ENCODE measurements around the gene CDH4.

Gene CDH4

DNA sequence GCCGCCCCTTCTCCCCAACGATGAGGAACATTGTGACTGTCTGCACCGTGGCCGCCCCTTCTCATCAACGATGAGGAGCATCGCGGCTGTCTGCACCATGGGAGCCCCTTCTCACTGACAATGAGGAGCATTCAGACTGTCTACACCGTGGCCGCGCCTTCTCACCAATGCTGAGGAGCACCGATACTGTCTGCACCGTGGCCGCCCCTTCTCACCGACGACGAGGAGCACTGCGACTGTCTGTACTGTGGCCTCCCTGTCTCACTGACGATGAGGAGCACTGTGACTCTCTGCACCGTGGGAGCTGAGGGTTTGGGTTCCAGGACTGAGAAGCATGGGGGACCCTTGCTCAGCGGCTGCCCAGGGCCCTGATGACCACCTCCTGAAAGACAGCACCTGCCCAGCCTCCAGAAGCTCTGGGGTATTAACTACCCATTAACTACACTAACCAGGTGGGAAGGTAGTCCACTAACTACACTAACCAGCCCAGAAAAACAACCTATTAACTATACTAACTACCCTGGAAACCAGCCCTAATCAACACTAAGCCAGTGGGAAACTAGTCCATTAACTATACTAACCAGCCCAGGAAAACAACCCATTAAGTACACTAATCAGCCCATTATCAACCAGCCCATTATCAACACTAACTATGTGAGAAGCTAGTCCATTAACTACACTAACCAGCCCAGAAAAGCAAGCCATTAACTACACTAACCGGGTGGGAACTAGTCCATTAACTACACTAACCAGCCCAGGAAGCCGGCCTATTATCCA lies 696.7 kb downstream of the CDH4 start:
- H3K4me3 ChIP-seq (ENCODE audit: low read depth, low read length), result no peak overlapping the region
- TF ChIP-seq, protein P1, sequence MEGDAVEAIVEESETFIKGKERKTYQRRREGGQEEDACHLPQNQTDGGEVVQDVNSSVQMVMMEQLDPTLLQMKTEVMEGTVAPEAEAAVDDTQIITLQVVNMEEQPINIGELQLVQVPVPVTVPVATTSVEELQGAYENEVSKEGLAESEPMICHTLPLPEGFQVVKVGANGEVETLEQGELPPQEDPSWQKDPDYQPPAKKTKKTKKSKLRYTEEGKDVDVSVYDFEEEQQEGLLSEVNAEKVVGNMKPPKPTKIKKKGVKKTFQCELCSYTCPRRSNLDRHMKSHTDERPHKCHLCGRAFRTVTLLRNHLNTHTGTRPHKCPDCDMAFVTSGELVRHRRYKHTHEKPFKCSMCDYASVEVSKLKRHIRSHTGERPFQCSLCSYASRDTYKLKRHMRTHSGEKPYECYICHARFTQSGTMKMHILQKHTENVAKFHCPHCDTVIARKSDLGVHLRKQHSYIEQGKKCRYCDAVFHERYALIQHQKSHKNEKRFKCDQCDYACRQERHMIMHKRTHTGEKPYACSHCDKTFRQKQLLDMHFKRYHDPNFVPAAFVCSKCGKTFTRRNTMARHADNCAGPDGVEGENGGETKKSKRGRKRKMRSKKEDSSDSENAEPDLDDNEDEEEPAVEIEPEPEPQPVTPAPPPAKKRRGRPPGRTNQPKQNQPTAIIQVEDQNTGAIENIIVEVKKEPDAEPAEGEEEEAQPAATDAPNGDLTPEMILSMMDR (IDR thresholded peaks at IDR 0.05; ENCODE audit: control insufficient read depth, extremely low read depth, insufficient read depth), result no peak
- no peak for DNase-seq (ENCODE audit: low read depth)

DNA sequence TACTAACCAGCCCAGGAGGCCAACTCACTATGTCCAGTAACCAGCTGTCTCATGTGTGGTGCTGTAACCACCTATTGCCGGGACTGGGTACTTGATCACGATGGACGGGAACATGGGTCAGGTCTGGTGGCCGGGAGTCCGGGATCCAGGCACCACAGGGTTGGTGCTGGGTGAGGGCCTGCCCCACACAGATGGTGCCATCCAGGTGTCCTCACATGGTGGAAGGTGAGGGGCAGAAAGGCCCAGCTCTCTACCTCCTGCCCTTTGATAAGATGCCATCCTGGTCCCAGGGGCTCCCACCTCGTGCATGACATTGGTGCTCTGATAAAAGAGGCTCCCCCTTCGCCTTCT lies 697.3 kb downstream of the CDH4 start:
- no peak overlapping the region for H3K4me3 ChIP-seq (ENCODE audit: low read depth, low read length)
- TF ChIP-seq, protein P1 (IDR thresholded peaks at IDR 0.05; ENCODE audit: control insufficient read depth, extremely low read depth, insufficient read depth), result no peak
- no peak for DNase-seq (ENCODE audit: low read depth)

DNA sequence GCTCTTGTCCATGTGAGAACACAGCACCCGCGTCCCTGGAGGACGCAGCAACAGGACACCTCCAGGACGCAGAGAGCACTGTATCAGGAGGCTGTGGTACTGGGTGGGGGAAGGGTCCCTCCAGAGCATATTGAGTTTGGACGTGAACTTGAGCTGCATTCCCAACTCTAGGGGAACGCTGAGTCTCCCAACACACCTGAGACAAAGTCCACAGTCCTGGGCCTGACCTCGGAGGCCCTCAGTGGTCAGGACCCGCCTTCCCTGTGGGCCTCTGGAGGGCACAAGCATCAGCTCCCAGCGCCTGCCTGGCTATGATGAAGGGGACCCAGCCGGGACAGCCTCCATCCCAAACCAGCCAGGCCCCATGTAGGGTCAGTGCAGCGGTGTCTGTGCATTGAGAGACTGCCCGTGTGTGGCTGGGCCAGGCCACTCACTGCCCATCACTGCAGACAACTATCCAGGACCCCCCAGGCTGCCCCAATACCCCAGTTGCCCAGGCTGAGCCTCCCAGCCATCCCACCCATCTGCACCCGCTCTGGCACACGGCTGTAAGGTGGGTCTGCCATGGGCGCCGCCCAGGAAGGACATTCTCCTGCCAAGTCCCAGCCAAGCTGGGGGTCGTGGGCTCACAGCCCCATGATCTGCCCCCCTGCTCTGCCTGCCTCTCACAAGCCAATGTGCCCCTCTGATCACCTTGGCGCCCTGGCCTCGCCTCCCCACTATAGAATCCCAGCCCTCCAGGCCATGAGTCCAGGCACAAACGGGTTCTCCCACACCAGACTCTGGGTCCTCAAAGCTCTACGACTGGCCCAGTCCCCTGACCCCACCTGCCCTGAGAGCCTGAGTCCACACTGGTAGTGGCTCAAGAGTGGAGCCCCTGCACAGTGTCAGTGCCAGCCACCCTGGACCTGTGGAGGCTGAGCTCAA lies 697.9 kb downstream of the CDH4 start:
- no peak overlapping the region for H3K4me3 ChIP-seq (ENCODE audit: low read depth, low read length)
- TF ChIP-seq, protein P1 (IDR thresholded peaks at IDR 0.05; ENCODE audit: control insufficient read depth, extremely low read depth, insufficient read depth), result no peak
- DNase-seq (ENCODE audit: low read depth), result no peak

- TF ChIP-seq, protein P1 (IDR thresholded peaks at IDR 0.05; ENCODE audit: control insufficient read depth, extremely low read depth, insufficient read depth), result no peak
- H3K4me3 ChIP-seq (ENCODE audit: low read depth, low read length), result no peak overlapping the region
These were observed 698.6 kb downstream of the CDH4 start for GRCh38 chr20:61950641-61951071.

GRCh38 chr20:61951695-61952533 lies 699.9 kb downstream of the CDH4 start:
- no peak overlapping the region for H3K4me3 ChIP-seq (ENCODE audit: low read depth, low read length)
- TF ChIP-seq, protein P1 (IDR thresholded peaks at IDR 0.05; ENCODE audit: control insufficient read depth, extremely low read depth, insufficient read depth), result no peak
- no peak for DNase-seq (ENCODE audit: low read depth)

More at GRCh38 chr20:61950641-61951071, 698.6 kb downstream of the CDH4 start:
- no peak for DNase-seq (ENCODE audit: low read depth)

Measured in LNCaP clone FGC (cell line).